ENCODE results near the gene COG6. TPM values are rescaled to one million over a fixed set of nuclear protein-coding genes. Genes with fewer than 3 reads are reported as not detected.

COG6 gene
- total RNA-seq, 4 donors from 2014 or later, result 13.0 to 19.9 (median 14.3) TPM

DNA sequence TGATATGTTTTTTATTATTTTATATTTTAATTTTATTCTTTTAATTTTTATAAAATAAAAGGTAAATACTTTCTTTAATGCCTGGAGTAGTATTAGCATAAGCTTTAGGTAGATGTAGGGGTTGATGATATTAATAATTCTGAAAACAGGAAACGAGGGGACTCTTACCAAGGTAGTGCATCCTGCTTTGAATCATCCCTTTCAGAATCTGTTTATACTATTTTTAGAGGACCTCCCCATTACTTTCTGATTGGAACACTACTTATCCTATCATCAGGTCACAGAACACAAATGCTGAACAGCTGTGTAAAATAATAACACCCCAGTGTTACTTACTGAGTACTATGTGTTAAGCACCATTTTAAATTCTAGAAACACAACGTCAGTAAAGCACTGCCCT, 27.3 kb downstream of the COG6 start:
- TF ChIP-seq POLR2A (IDR thresholded peaks at IDR 0.05; ENCODE audit: low read depth) (no peak), EP300 (IDR thresholded peaks at IDR 0.05) (no peak), POLR2AphosphoS5 (IDR thresholded peaks at IDR 0.05) (no peak)
- TF ChIP-seq, protein P1, sequence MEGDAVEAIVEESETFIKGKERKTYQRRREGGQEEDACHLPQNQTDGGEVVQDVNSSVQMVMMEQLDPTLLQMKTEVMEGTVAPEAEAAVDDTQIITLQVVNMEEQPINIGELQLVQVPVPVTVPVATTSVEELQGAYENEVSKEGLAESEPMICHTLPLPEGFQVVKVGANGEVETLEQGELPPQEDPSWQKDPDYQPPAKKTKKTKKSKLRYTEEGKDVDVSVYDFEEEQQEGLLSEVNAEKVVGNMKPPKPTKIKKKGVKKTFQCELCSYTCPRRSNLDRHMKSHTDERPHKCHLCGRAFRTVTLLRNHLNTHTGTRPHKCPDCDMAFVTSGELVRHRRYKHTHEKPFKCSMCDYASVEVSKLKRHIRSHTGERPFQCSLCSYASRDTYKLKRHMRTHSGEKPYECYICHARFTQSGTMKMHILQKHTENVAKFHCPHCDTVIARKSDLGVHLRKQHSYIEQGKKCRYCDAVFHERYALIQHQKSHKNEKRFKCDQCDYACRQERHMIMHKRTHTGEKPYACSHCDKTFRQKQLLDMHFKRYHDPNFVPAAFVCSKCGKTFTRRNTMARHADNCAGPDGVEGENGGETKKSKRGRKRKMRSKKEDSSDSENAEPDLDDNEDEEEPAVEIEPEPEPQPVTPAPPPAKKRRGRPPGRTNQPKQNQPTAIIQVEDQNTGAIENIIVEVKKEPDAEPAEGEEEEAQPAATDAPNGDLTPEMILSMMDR (IDR thresholded peaks at IDR 0.05), result no peak
- 79% methylated on average over 2 of the region's 2 CpGs for WGBS

DNA sequence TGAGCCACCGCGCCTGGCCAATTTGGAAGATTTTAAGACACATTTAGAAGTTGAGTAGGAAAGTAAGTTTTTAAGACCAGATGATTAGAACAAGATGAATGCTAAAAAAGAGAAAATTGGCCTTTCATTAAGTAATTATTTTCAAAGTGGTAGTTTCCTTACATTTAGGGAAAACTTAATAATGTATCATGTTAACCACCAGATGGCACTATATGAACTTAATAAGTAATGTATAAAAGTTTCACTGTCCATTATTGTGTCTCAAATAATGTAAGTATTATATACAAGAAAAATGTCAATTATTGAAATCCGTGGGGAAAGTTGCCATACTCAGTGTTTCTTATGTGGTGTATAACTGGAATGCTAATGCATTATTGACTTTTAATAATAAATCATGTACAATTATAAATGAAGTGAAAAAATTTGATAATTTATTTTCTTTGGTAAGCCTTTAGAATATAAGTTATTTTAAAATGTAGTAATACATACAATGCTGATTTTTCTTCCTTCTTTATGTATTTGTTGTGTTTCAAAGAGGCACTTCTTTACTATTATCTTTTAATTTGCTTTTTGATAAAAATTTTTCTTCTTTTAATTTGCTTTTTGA, 29.2 kb downstream of the COG6 start:
- Histone ChIP-seq H3K36me3 (peaks cover 13 to 49% (median 31%) of the 10 kb centered on the region in 4 donors), H3K27me3 (no peaks in the 10 kb centered on the region), H3K27ac (replicated peaks in 1 of 4) (no peak overlapping the region), H3K9me3 (no peaks in the 10 kb centered on the region), H3K4me3 (no peak overlapping the region), H3K4me1 (no peaks in the 10 kb centered on the region)
- 70% methylated on average over 3 of the region's 3 CpGs for WGBS
- no peak for DNase-seq (ENCODE audit: extremely low spot score)
- intact Hi-C loops (cut with DNase I), result loop anchor here (10.0 kb wide), 1 partner anchor 380 kb away; no protein-coding TSS in a partner anchor
- TF ChIP-seq POLR2A (IDR thresholded peaks at IDR 0.05; ENCODE audit: low read depth) (no peak), EP300 (IDR thresholded peaks at IDR 0.05) (no peak), POLR2AphosphoS5 (IDR thresholded peaks at IDR 0.05) (no peak)
- TF ChIP-seq, protein P1 (IDR thresholded peaks at IDR 0.05), result peak; percentile 37 to 50 (median 50)

More for the DNA sequence above, 27.3 kb downstream of the COG6 start:
- intact Hi-C loops (cut with DNase I), result loop anchor here (2.0 to 10.0 kb wide), 2 partner anchors 382 to 1000 kb away; no protein-coding TSS in a partner anchor
- Histone ChIP-seq H3K36me3 (peaks cover 13 to 55% (median 30%) of the 10 kb centered on the region in 4 donors), H3K27ac (replicated peaks in 1 of 4) (no peak overlapping the region), H3K9me3 (no peaks in the 10 kb centered on the region), H3K4me1 (no peaks in the 10 kb centered on the region), H3K4me3 (no peak overlapping the region), H3K27me3 (no peaks in the 10 kb centered on the region)
- no peak for DNase-seq (ENCODE audit: extremely low spot score)

DNA sequence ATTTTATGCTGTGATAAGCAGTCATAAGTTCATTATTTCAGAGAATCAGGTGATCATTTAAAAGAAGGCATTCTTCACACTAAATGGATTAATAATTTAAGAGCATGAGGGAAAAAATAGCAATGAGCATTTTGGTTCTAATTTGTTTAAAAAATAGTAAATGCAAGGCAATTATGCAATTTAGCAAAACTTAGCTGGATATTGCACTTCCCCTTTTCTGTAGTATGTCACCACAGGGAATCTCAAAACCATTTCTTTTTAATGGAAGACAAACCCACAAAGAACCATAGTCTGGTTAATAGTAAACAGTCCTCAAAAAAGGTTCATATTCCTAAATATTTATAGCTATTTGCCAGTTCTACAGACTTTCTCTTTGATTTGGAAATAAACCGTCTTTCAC, 30.2 kb downstream of the COG6 start:
- Histone ChIP-seq H3K36me3 (peaks cover 6 to 44% (median 27%) of the 10 kb centered on the region in 4 donors), H3K4me3 (no peak overlapping the region), H3K9me3 (no peaks in the 10 kb centered on the region), H3K27ac (replicated peaks in 1 of 4) (no peak overlapping the region), H3K27me3 (no peaks in the 10 kb centered on the region), H3K4me1 (no peaks in the 10 kb centered on the region)
- no peak for DNase-seq (ENCODE audit: extremely low spot score)
- intact Hi-C loops (cut with DNase I), result loop anchor here (10.0 kb wide), 1 partner anchor 379 kb away; no protein-coding TSS in a partner anchor
- 86% methylated on average over 1 of the region's 1 CpG for WGBS
- TF ChIP-seq, protein P1 (IDR thresholded peaks at IDR 0.05), result no peak
- TF ChIP-seq POLR2A (IDR thresholded peaks at IDR 0.05; ENCODE audit: low read depth), result no peak
- TF ChIP-seq POLR2AphosphoS5 (IDR thresholded peaks at IDR 0.05), result no peak
- no peak for TF ChIP-seq EP300 (IDR thresholded peaks at IDR 0.05)

DNA sequence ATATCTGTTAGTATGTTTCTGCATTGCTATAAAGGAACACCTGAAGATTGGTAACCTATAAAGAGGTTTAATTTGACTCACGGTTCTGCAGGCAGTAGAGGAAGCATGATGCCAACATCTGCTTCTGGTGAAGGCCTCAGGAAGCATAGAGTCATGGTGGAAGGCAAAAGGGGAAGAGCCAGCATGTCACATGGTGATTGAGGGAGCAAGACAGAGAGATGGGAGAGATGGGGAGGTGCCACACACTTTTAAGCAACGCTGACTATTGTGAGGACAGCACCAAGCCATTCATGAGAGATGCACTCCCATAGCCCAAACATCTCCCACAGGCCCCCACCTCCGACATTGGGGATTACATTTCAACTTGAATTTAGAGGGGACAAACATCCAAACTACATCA, 32.8 kb downstream of the COG6 start:
- intact Hi-C loops (cut with DNase I), result loop anchor here (10.0 kb wide), 1 partner anchor 377 kb away; no protein-coding TSS in a partner anchor
- DNase-seq (ENCODE audit: extremely low spot score), result no peak
- no peak for TF ChIP-seq POLR2A (IDR thresholded peaks at IDR 0.05; ENCODE audit: low read depth)
- TF ChIP-seq EP300 (IDR thresholded peaks at IDR 0.05), result no peak
- TF ChIP-seq, protein P1 (IDR thresholded peaks at IDR 0.05), result no peak
- TF ChIP-seq POLR2AphosphoS5 (IDR thresholded peaks at IDR 0.05), result no peak
- Histone ChIP-seq H3K27me3 (no peaks in the 10 kb centered on the region), H3K9me3 (no peaks in the 10 kb centered on the region), H3K36me3 (peaks cover 0 to 18% (median 14%) of the 10 kb centered on the region in 4 donors), H3K4me3 (no peak overlapping the region), H3K27ac (replicated peaks in 1 of 4) (no peak overlapping the region), H3K4me1 (peaks cover 0 to 14% (median 12%) of the 10 kb centered on the region in 4 donors)
- 83% methylated on average over 3 of the region's 3 CpGs for WGBS

All from esophagus muscularis mucosa (tissue), 4 donors.